Epidermal melanocyte (primary cell): Measurements from ENCODE around the gene SNX30.

Source experiments
- DNase-seq: peaks from one replicate; pipeline ENCODE4 v3.0.0; 2011; ENCODE audit warnings: low spot score; ENCODE audit not compliant: insufficient read length

SNX30 gene

GRCh38 chr9:112884101-112884500, 133.5 kb downstream of the SNX30 start:
- no peak for DNase-seq

- no peak for DNase-seq
Observed at GRCh38 chr9:112884721-112885120, 134.2 kb downstream of the SNX30 start.

- no peak for DNase-seq
Observed at GRCh38 chr9:112885324-112885723, 134.8 kb downstream of the SNX30 start.

- no peak for DNase-seq
Observed at GRCh38 chr9:112886351-112886750, 135.8 kb downstream of the SNX30 start.

GRCh38 chr9:112887381-112887780, 136.8 kb downstream of the SNX30 start:
- DNase-seq: peak; percentile 5

GRCh38 chr9:112890106-112891081, 139.8 kb downstream of the SNX30 start, which contains the start of gene SLC46A2:
SLC46A2 (minus strand) TSS chr9:112890876; CDS start chr9:112890681, 195 bp downstream.
- no peak for DNase-seq

GRCh38 chr9:112891521-112891920, 141.0 kb downstream of the SNX30 start:
- no peak for DNase-seq

GRCh38 chr9:112892981-112893380, 142.4 kb downstream of the SNX30 start:
- no peak for DNase-seq

- DNase-seq: no peak
Observed at GRCh38 chr9:112894041-112894440, 143.5 kb downstream of the SNX30 start.

- no peak for DNase-seq
Observed at GRCh38 chr9:112894699-112895098, 144.1 kb downstream of the SNX30 start.

- DNase-seq: no peak
Observed at GRCh38 chr9:112896131-112896530, 145.6 kb downstream of the SNX30 start.

GRCh38 chr9:112898872-112899311, 148.3 kb downstream of the SNX30 start:
- no peak for DNase-seq

GRCh38 chr9:112900488-112900887, 149.9 kb downstream of the SNX30 start:
- DNase-seq: no peak

- DNase-seq: no peak
Observed at GRCh38 chr9:112900901-112901300, 150.3 kb downstream of the SNX30 start.

- no peak for DNase-seq
Observed at GRCh38 chr9:112905084-112905483, 154.5 kb downstream of the SNX30 start.

GRCh38 chr9:112911736-112912135, 161.2 kb downstream of the SNX30 start:
- DNase-seq: no peak

GRCh38 chr9:112912636-112913035, 162.1 kb downstream of the SNX30 start:
- no peak for DNase-seq

GRCh38 chr9:112913326-112913725, 162.8 kb downstream of the SNX30 start:
- no peak for DNase-seq

GRCh38 chr9:112914524-112914923, 164.0 kb downstream of the SNX30 start:
- no peak for DNase-seq

GRCh38 chr9:112917047-112917986, 166.8 kb downstream of the SNX30 start:
- no peak for DNase-seq

- DNase-seq: no peak
Observed at GRCh38 chr9:112917987-112918362, 167.4 kb downstream of the SNX30 start.

GRCh38 chr9:112921549-112921948, 171.0 kb downstream of the SNX30 start:
- DNase-seq: no peak
